HFFc6 (cell line): ENCODE results near the gene MSTO1. TPM values are rescaled to one million over a fixed set of nuclear protein-coding genes. Genes with fewer than 3 reads are reported as not detected.
"Not testable (repeated sequence)": the region's sequence is repeated elsewhere in the genome, so short reads cannot be mapped to it uniquely, and the experiment has no call there.

Experiments
- DNase-seq: peaks from one replicate; pipeline ENCODE4 v3.0.0-alpha.2; 2018
- H3K27ac Mint-ChIP-seq: 2 replicates; pipeline ENCODE4 v1.8.0; 2020; ENCODE audit warnings: mild to moderate bottlenecking, mixed read lengths
- H3K27me3 Mint-ChIP-seq: 2 replicates; pipeline ENCODE4 v1.8.0; 2021; ENCODE audit warnings: mild to moderate bottlenecking, moderate library complexity, mixed read lengths; ENCODE audit not compliant: insufficient read depth
- H3K36me3 Mint-ChIP-seq: 2 replicates; pipeline ENCODE4 v1.8.0; 2021; ENCODE audit warnings: low read depth, mixed read lengths
- H3K4me1 Mint-ChIP-seq: 2 replicates; pipeline ENCODE4 v1.8.0; 2020; ENCODE audit warnings: low read depth, mixed read lengths
- H3K4me3 Mint-ChIP-seq: 2 replicates; pipeline ENCODE4 v1.8.0; 2020; ENCODE audit warnings: mild to moderate bottlenecking, moderate library complexity, mixed read lengths
- H3K9me3 Mint-ChIP-seq: 2 replicates; pipeline ENCODE4 v1.8.0; 2020; ENCODE audit warnings: mild to moderate bottlenecking, mixed read lengths
- CTCF ChIP-seq: fragments of 200-600 bp; sonication (generic); IDR thresholded peaks from 2 replicates; pipeline ENCODE4 v1.5.0; 2021; ENCODE audit warnings: antibody characterized with exemption, mild to moderate bottlenecking
- long read RNA-seq: library from polyadenylated mRNA; unstranded; transcript quantifications from one replicate; pipeline ENCODE4 v2.0.0, GENCODE V29; 2019
- total RNA-seq, 6 experiments: library from RNA; stranded (reverse); fragmentation: NEBNext Ultra II Directional; extraction: Animal tissue kit (Norgen Biotek cat#: 25700); gene quantifications; 2 replicates in 1 of 6; 3 replicates in 5 of 6; pipeline ENCODE4 v1.2.3, GENCODE V29; 2021

MSTO1 gene
- total RNA-seq = 10 to 100 TPM; 34.8 to 40.5 (median 37.5) TPM
- long read RNA-seq, transcript MSTO1-201 (14 exons, 2,431 nt) = major isoform, 9 of 20 reads
- long read RNA-seq, partial matches to known transcripts = 3 of 20 reads
- long read RNA-seq, other reads (novel, unspliced or antisense) = 8 of 20 reads

- Mint-ChIP-seq H3K4me1 (peaks cover 5% of the 10 kb centered on the region; the same call in 1 of the 2 replicates), H3K4me3 (peak within 1 kb of the TSS; percentile 95), H3K9me3 (no peaks in the 10 kb centered on the region), H3K27me3 (no peaks in the 10 kb centered on the region), H3K27ac (peak within 1 kb of the TSS; percentile 95), H3K36me3 (peaks cover 9% of the 10 kb centered on the region)
- TF ChIP-seq CTCF = no peak
- DNase-seq = peak; percentile 98
Measured at GRCh38 chr1:155609515-155610256, at the start of gene MSTO1. Gene MSTO1, plus strand, starts transcription at chr1:155610218. Its CDS starts 31 bp downstream, at chr1:155610249.

GRCh38 chr1:155561779-155562580, 48.0 kb upstream of the MSTO1 start:
- DNase-seq = peak; percentile 19
- H3K9me3 Mint-ChIP-seq, H3K27me3 Mint-ChIP-seq: not testable (repeated sequence)
- peaks cover 25% of the 10 kb centered on the region for H3K4me1 Mint-ChIP-seq
- H3K27ac Mint-ChIP-seq = peak overlapping the region; percentile 99
- H3K36me3 Mint-ChIP-seq = peaks cover 14% of the 10 kb centered on the region
- peak overlapping the region; percentile 100 for H3K4me3 Mint-ChIP-seq

GRCh38 chr1:155562581-155563376, 47.2 kb upstream of the MSTO1 start, which contains the start of gene ASH1L:
Gene ASH1L, minus strand, starts transcription at chr1:155562803. Its CDS starts 41,284 bp downstream, at chr1:155521519.
- peak within 1 kb of the TSS; percentile 100 for H3K4me3 Mint-ChIP-seq
- TF ChIP-seq CTCF = peak; percentile 45
- peaks cover 14% of the 10 kb centered on the region for H3K36me3 Mint-ChIP-seq
- H3K9me3 Mint-ChIP-seq = no peaks in the 10 kb centered on the region
- DNase-seq = peak; percentile 91
- peaks cover 22% of the 10 kb centered on the region for H3K4me1 Mint-ChIP-seq
- H3K27ac Mint-ChIP-seq = peak within 1 kb of the TSS; percentile 99
- H3K27me3 Mint-ChIP-seq = peaks cover 3% of the 10 kb centered on the region; the same call in 1 of the 2 replicates

GRCh38 chr1:155563377-155564022, 46.5 kb upstream of the MSTO1 start:
- H3K9me3 Mint-ChIP-seq, DNase-seq, H3K27me3 Mint-ChIP-seq: not testable (repeated sequence)
- peaks cover 21% of the 10 kb centered on the region for H3K4me1 Mint-ChIP-seq
- H3K36me3 Mint-ChIP-seq = peaks cover 14% of the 10 kb centered on the region
- peak overlapping the region; percentile 99 for H3K27ac Mint-ChIP-seq
- H3K4me3 Mint-ChIP-seq = peak overlapping the region; percentile 100

GRCh38 chr1:155569988-155570592, 39.9 kb upstream of the MSTO1 start:
- H3K9me3 Mint-ChIP-seq = no peaks in the 10 kb centered on the region
- TF ChIP-seq CTCF = no peak
- H3K27ac Mint-ChIP-seq = no peak overlapping the region; the same call in 1 of the 2 replicates

More at GRCh38 chr1:155569988-155570592, 39.9 kb upstream of the MSTO1 start:
- DNase-seq = no peak
- no peaks in the 10 kb centered on the region; the same call in 1 of the 2 replicates for H3K27me3 Mint-ChIP-seq
- H3K36me3 Mint-ChIP-seq = peaks cover 5% of the 10 kb centered on the region; the same call in 1 of the 2 replicates
- H3K4me1 Mint-ChIP-seq = peaks cover 9% of the 10 kb centered on the region
- no peak overlapping the region for H3K4me3 Mint-ChIP-seq
